DND-41 (cell line): ENCODE results near the gene MAGEA10.

Experiments
- EZH2 ChIP-seq: IDR thresholded peaks from 3 replicates; pipeline ENCODE4 v1.6.1; 2012; ENCODE audit warnings: borderline replicate concordance, low read depth, mild to moderate bottlenecking, moderate library complexity, low read length, inconsistent platforms; ENCODE audit not compliant: severe bottlenecking
- TF ChIP-seq, protein P1 (sequence below): IDR thresholded peaks from 2 replicates; pipeline ENCODE4 v1.5.1; 2012; ENCODE audit warnings: borderline replicate concordance, low read length, moderate library complexity, mild to moderate bottlenecking; ENCODE audit not compliant: poor library complexity, severe bottlenecking; ENCODE audit errors: extremely low read depth

DNA sequence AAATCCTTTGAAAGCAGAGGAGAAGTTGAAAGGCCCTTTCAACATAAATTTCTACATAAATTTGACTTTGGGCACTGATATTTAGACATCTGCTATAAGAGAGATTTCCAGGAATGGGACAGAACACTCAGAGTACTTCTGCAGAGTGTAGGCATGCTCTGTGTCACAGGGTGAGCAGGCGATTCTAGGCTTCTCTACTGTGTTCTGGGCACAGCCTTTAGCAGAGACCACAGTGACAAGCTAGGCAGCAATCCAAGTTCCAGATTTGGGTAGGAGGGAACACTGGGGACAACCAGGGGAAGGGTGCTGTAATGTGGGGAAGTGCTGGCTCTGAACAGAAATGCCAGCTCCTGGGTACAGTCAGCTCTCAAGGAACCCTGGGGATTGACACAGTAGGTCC is 6.9 kb downstream of the MAGEA10 start:
- TF ChIP-seq, protein P1, sequence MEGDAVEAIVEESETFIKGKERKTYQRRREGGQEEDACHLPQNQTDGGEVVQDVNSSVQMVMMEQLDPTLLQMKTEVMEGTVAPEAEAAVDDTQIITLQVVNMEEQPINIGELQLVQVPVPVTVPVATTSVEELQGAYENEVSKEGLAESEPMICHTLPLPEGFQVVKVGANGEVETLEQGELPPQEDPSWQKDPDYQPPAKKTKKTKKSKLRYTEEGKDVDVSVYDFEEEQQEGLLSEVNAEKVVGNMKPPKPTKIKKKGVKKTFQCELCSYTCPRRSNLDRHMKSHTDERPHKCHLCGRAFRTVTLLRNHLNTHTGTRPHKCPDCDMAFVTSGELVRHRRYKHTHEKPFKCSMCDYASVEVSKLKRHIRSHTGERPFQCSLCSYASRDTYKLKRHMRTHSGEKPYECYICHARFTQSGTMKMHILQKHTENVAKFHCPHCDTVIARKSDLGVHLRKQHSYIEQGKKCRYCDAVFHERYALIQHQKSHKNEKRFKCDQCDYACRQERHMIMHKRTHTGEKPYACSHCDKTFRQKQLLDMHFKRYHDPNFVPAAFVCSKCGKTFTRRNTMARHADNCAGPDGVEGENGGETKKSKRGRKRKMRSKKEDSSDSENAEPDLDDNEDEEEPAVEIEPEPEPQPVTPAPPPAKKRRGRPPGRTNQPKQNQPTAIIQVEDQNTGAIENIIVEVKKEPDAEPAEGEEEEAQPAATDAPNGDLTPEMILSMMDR: no peak
- no peak for TF ChIP-seq EZH2
